Thymus (tissue), 11 donors: ENCODE data around the gene PC. TPM values are rescaled to one million over a fixed set of nuclear protein-coding genes. Genes with fewer than 3 reads are reported as not detected.
"Not testable (repeated sequence)": the region's sequence is repeated elsewhere in the genome, so short reads cannot be mapped to it uniquely, and the experiment has no call there.

ENCODE experiments used
- DNase-seq, 9 donors: peaks; one replicate each; pipeline ENCODE4 v3.0.0-alpha.2; 2013; ENCODE audit warnings: low spot score in 9 of 9, low read depth in 6 of 9, missing footprints in 1 of 9
- H3K27ac ChIP-seq, 2 donors: one replicate each; pipeline ENCODE4 v1.5.1; 2013; ENCODE audit warnings: control low read depth in 1 of 2, low read depth in 1 of 2, low read length in 1 of 2, mild to moderate bottlenecking in 1 of 2, moderate library complexity in 1 of 2
- H3K27me3 ChIP-seq, 2 donors: one replicate each; pipeline ENCODE4 v1.5.1; 2013; ENCODE audit warnings: low read length in 1 of 2; ENCODE audit not compliant: control insufficient read depth in 2 of 2, insufficient read depth in 1 of 2
- H3K36me3 ChIP-seq, 2 donors: one replicate each; pipeline ENCODE4 v1.5.1; 2013; ENCODE audit warnings: low read length in 1 of 2, mild to moderate bottlenecking in 1 of 2, moderate library complexity in 1 of 2; ENCODE audit not compliant: control insufficient read depth in 2 of 2, insufficient read depth in 2 of 2
- H3K4me1 ChIP-seq, 2 donors: one replicate each; pipeline ENCODE4 v1.5.1; 2013; ENCODE audit warnings: low read length in 2 of 2; ENCODE audit not compliant: control insufficient read depth in 2 of 2, insufficient read depth in 2 of 2
- H3K4me3 ChIP-seq, 2 donors: one replicate each; pipeline ENCODE4 v1.5.1; 2013; ENCODE audit warnings: low read length in 2 of 2, control low read depth in 1 of 2, mild to moderate bottlenecking in 1 of 2
- H3K9me3 ChIP-seq, 2 donors: one replicate each; pipeline ENCODE4 v1.5.1; 2013; ENCODE audit warnings: low read length in 1 of 2, mild to moderate bottlenecking in 1 of 2; ENCODE audit not compliant: control insufficient read depth in 2 of 2, insufficient read depth in 1 of 2
- polyA plus RNA-seq: library from polyadenylated mRNA; stranded (reverse); fragments of 200-250 nt; gene quantifications from one replicate; pipeline ENCODE4 v1.2.3, GENCODE V29; 2013
- total RNA-seq: library from RNA; stranded (reverse); fragments of 120-200 nt; gene quantifications from one replicate; pipeline ENCODE4 v1.2.4, GENCODE V29; 2013
- donor health status: healthy.

The PC gene
- total and polyA plus RNA-seq, 2 donors = 3.4 to 9.9 TPM

DNA sequence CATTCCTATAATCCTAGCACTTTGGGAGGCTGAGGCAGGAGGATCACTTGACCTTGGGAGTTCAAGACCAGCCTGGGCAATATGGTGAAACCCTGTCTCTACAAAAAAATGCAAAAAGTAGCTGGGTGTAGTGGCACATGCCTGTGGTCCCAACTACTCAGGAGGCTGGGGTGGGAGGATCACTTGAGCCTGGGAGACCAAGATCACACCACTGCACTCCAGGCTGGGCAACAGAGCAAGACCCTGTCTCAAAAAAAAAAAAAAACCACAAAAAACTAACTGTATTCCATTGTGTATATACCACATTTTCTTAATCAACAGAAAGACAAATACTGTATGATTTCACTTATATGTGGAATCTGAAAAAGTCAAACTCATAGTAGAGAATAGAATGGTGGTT lies 158.4 kb downstream of the PC start:
- not testable (repeated sequence) for H3K27ac ChIP-seq, H3K9me3 ChIP-seq, H3K4me3 ChIP-seq

More for the DNA sequence above, 158.4 kb downstream of the PC start:
- not testable (repeated sequence) for H3K36me3 ChIP-seq, H3K4me1 ChIP-seq, H3K27me3 ChIP-seq, DNase-seq

Other genes starting within 250 kb of the PC start
- 5.5 TPM for gene SPTBN2, start 229.2 kb downstream of the PC start, total RNA-seq
- 8.5 TPM for gene SPTBN2, start 229.2 kb downstream of the PC start, polyA plus RNA-seq
- 11.4 TPM for gene RCE1, start 114.9 kb downstream of the PC start, total RNA-seq
- 23.3 TPM for gene RCE1, start 114.9 kb downstream of the PC start, polyA plus RNA-seq
- gene LRFN4, start 101.3 kb downstream of the PC start, total RNA-seq = 10.7 TPM
- gene LRFN4, start 101.3 kb downstream of the PC start, polyA plus RNA-seq = 20.1 TPM
- gene C11orf86, start 16.9 kb upstream of the PC start, total RNA-seq = not detected
- gene C11orf86, start 16.9 kb upstream of the PC start, polyA plus RNA-seq = 0.14 TPM
- 0.09 TPM for gene SYT12, start 64.8 kb upstream of the PC start, total RNA-seq
- gene SYT12, start 64.8 kb upstream of the PC start, polyA plus RNA-seq = 0.68 TPM
- 2.8 TPM for gene RHOD, start 98.5 kb upstream of the PC start, total RNA-seq
- 11.3 TPM for gene RHOD, start 98.5 kb upstream of the PC start, polyA plus RNA-seq
- 27.4 TPM for gene KDM2A, start 160.9 kb upstream of the PC start, total RNA-seq
- 42.0 TPM for gene KDM2A, start 160.9 kb upstream of the PC start, polyA plus RNA-seq